GM21528 (cell line): ENCODE data around the gene ERVV-1.
"Not testable (repeated sequence)": the region's sequence is repeated elsewhere in the genome, so short reads cannot be mapped to it uniquely, and the experiment has no call there.

Source experiments
- ATAC-seq: cut with Tn5 transposase; IDR thresholded peaks from one replicate; pipeline ENCODE4 v1.9.1; 2021; ENCODE audit warnings: mild to moderate bottlenecking, moderate library complexity; ENCODE audit not compliant: unreplicated experiment, low FRiP score

Gene ERVV-1

GRCh38 chr19:53013621-53014020 lies at the start of gene ERVV-1:
TSS of gene ERVV-1 (plus strand) at chr19:53013921. CDS start at chr19:53014091, 170 bp downstream.
- no peak for ATAC-seq

DNA sequence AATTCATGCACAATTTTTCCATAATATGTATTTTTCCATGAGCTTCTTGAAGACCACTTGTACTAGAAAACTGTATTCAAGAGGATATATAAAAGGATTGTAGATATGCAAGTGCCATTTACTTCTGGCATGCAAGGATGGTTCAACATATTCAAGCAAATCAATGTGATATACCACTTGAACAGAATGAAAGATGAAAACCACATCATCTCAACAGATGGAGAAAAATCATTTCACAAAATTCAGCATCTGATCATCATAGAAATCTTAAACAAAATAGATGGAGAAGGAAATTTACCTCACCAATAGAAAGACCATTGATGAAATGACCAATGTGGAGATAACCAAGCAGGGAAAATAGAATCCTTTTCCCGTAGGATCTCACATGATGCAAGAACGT lies 45.9 kb upstream of the ERVV-1 start:
- ATAC-seq = no peak

DNA sequence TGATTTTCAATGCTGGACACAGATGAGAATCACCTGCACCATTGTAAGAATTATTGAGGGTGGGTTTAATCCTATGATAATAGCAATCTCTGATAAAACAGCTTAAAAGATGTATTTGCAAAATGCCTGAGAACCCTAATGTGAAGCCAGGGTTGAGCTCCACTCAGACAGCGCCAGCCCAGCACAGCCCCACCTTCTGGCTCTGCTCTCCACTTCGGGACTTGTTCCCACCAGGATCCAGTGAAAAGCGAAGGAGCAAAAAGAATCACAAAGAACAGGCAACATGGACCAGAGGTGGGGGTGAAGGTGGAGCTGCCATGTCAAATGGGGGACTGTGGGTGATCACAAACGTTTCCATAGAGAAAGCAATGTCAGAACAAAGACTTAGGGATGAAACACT lies 32.4 kb upstream of the ERVV-1 start:
- ATAC-seq = no peak

DNA sequence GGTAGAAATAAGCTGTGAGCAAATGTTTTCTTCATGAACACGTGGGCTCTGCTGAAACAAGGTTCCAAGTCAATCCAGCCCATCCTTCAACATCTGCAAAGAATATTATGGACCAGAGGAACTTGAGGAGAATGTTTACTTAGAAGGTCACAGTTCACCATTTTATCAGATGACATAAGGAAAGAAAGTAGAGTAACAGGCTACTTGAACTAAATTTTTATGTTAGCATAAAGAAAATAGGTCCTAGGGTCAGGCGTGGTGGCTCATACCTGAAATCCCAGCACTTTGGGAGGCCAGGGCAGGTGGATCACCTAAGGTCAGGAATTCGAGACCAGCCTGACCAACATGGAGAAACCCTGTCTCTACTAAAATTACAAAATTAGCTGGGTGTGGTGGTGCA lies 30.6 kb upstream of the ERVV-1 start:
- not testable (repeated sequence) for ATAC-seq

GRCh38 chr19:52987221-52987620 lies 26.5 kb upstream of the ERVV-1 start:
- no peak for ATAC-seq

DNA sequence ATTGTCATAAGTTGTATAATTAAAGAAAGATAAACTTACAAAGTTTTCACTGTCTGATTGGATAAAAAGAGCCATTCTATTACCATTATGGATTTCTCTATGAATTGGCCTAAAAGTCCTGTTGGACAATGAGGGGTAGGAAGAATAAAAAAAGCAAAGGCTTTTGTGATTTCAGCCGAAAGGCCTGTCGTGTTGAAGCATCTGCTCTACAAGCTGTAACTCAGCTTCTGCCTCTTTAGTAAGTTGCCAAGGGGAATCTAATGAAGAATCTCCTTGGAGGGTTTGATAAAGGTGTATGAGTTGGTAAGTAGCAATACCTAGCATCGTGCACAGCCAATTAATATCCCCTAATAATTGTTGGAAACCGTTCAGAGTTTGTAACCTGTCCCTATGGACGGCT lies 25.2 kb upstream of the ERVV-1 start:
- no peak for ATAC-seq

- ATAC-seq = no peak
Measured at GRCh38 chr19:52990759-52991418, 22.8 kb upstream of the ERVV-1 start.

DNA sequence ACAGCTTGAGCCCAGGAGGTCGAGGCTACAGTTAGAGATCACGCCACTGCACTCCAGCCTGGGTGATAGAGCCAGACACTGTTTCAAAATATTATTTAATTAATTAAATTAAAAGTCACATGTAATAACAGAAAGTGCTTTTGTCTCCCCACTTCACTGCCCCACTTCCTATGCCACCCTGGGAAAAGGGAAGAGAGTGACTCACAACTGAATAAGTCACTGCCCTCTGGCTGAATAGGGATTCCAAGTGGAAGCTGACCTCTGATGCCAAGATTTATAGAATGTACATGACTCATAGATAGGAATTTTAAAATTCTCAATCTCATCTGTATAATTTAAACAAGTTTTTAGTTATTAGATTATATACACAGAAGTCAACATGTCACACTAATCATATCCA lies 22.2 kb upstream of the ERVV-1 start:
- ATAC-seq = no peak

DNA sequence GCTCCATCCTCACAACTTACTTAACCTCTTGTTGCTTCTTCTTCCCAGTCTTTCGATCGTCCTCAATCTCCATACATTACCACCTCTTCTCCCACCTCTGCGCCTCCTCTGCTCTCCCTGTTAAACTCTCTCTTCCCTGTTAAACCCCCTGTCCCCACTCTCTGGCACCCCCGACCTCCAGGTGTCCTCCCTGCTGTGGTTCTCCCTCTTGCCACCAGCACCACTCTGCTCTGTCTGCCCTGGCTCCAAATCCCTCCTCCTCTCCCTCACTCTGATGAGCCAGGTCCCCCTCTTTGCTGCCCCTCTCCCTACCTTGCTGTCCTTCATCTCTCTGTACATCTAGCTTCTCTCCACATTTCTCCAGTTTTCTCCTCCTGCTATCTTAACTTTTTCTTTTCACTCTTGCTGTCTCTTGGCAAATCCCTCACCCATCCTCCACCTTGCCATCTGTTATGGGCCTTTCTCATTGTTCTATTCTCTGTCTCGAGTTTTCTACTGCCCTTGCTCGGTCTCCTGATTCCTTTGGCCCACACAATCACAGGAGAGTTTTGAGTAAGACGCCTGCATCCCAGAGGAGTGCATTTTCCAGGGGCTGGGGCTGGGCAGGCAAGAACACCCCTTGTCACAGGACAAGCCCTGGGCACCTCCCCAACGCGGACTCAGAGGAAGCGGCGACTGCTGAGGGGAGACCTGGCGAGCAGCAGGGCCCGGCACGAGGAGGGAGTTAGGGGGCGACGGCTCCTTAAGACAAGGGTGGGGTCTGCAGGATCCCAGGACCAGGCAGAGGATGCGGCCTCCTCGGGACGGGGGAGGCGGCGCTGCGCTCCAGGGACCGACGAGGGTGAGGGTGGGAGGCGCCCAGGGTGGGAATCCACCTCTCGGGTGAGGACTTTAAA lies 21.4 kb upstream of the ERVV-1 start:
- ATAC-seq = no peak

DNA sequence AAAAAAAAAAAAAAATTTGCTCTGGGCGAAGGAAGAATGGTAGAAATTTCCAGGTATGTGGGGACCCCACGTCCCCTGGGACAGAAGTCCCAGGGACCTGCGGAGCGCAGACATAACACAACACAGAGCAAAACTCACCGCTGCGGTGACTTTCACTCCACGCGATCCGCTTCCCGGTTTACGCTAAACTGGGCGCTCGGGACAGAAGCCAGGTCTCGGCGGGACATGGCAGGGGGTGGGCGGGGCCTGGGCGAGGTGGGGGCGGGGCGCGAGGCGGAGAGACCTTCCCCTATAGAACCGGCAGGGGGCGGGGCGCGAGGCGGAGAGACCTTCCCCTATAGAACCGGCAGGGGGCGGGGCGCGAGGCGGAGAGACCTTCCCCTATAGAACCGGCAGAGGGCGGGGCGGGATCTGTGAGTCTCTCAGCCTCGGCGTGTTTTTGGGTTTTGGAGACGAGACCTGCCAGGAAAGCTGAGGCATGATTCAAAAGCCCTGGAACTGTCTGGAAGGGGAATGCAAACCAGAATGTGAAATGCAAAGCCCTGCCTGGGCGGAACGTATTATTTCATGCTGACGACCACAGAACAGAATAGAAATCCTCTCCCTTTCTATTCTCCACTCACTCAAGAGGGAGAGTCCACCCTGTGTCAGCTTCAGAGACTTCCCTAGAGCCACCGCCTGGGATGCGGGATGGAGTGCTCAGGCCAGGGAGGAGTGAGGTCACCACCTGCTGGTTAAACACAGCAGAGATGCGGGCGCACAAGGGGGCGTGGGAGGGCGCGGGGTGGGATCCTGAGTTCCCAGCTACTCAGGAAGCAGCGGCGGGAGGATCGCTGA lies 20.2 kb upstream of the ERVV-1 start:
- ATAC-seq = no peak

GRCh38 chr19:52995711-52996110 lies 18.0 kb upstream of the ERVV-1 start:
- ATAC-seq = no peak

DNA sequence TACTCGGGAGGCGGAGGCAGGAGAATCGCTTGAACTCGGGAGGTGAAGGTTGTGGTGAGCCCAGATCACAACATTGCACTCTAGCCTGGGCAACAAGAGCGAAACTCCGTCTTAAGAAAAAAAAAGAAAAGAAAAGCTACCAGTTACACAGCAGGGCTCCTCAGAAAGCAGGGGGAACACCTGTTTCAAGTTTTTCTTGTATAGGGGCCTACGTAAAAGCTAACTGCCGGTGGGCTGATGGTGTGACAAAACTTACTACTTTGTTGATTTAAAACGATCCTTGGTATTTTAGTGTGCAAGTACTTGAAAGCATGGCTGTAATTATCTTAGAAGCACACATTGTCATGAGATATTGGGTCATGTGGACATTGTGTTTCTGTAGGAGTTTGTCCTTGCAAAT lies 15.7 kb upstream of the ERVV-1 start:
- no peak for ATAC-seq

DNA sequence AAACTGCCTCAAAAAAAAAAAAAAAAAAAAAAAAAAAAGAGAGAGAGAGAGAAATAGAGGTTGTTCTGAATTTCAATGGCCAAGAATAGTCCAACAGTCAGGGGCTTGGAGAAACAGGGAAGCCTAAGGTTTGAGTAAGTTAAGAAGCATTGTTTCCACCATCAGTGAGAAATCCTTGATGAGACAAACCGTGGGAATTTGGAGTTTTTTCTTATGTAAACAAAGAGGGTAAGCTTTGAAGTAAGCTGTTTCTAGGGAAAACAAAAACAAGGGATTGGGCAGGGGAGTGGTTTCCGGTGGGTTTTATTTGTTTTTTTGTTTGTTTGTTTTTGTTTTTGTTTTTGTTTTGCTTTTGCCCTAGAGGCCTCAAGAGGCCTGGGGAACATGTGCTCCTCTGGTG lies 11.2 kb upstream of the ERVV-1 start:
- ATAC-seq = no peak

GRCh38 chr19:53004242-53004641 lies 9.5 kb upstream of the ERVV-1 start:
- ATAC-seq = no peak

GRCh38 chr19:53007200-53007599 lies 6.5 kb upstream of the ERVV-1 start:
- ATAC-seq = no peak

- no peak for ATAC-seq
Measured at GRCh38 chr19:53007606-53008005, 6.1 kb upstream of the ERVV-1 start.

DNA sequence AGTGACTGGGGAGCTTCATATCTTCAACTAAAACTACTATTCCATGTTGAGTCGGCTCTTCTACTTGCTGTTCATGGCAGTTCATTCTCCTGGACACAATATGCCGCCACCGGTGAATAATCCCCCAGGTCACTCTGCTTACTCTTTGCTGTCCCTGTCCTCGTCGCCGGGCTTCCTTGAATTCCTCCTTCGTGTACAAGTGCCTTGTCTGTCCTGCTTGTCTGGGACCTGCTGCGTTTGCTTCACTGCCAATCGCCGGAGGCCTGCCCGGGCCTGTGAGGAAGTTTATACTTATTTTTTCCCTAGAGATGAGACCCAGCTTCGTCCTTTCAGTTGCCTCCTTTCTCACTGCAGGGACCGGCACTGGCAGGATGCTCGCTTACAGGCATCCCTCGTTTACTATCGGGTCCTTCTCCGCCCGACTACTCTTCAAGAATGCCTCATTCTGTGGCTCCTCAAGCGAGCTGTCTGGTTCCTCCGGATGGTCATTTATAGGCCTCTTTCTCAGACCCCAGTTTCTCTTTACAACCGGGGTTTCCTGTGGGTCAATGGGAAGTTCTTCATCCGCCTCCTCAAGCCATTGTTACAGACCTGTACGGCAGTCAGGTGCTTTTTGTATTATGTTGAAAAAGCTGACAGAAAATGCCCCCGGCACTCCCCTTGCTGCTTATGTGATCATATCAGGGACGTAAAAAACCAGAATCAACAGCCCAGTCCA lies 5.5 kb upstream of the ERVV-1 start:
- ATAC-seq = no peak

- no peak for ATAC-seq
Measured at GRCh38 chr19:53010494-53010893, 3.2 kb upstream of the ERVV-1 start.

DNA sequence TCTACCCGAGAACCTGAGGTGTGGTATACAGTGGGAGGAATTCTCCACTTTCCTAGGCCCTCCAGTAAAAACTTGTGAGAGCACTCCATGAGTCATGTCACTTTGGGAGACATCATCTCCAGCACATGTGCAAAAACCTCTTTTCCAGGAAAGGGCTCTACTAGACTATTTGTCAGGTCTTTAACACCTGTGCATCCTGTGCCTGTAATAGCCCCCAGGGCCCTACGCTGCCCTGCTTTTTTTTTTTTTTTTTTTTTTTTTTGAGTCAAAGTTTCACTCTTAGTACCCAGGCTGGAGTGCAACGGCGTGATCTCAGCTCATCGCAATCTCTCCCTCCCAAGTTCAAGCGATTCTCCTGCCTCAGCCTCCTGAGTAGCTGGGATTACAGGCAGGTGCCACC lies 1.7 kb upstream of the ERVV-1 start:
- ATAC-seq = no peak

DNA sequence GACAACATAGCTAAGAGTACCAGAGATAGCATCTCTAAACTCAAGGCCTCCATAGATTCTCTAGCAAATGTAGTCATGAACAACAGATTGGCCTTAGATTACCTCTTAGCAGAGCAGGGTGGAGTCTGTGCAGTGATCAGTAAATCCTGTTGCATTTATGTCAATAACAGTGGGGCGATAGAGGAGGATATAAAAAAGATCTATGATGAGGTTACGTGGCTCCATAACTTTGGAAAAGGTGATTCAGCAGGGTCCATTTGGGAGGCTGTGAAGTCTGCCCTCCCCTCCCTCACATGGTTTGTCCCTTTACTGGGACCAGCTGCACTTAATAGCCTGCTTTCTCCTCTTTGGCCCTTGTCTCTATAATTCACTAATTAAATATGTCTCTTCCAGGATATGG lies 1.4 kb downstream of the ERVV-1 start:
- ATAC-seq = no peak
